ENCODE measurements around the gene AKR1D1.

AKR1D1 gene

DNA sequence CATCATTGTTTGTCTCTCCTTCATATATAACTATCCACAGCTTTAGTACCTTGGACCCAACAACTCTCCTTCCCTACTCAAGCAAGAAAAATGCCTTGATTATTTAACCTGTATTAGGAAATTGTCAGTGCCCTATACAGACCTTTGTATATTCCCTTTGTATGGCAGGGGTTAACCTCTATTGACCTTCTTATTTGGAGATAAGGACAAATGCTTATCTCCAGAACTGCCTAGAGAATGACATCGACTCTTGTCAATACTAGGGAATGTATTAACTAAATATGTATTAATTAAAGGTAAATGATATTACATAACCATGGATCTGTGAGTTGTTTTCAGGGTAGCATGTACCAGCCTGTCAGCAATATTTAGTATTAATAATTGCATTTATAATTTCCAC lies 10.4 kb upstream of the AKR1D1 start:
- H3K4me3 ChIP-seq (ENCODE audit: low read depth, low read length) = no peak overlapping the region
- no peaks in the 10 kb centered on the region for H3K27me3 ChIP-seq (ENCODE audit: insufficient read depth, low read depth, severe bottlenecking)
- TF ChIP-seq, protein P1, sequence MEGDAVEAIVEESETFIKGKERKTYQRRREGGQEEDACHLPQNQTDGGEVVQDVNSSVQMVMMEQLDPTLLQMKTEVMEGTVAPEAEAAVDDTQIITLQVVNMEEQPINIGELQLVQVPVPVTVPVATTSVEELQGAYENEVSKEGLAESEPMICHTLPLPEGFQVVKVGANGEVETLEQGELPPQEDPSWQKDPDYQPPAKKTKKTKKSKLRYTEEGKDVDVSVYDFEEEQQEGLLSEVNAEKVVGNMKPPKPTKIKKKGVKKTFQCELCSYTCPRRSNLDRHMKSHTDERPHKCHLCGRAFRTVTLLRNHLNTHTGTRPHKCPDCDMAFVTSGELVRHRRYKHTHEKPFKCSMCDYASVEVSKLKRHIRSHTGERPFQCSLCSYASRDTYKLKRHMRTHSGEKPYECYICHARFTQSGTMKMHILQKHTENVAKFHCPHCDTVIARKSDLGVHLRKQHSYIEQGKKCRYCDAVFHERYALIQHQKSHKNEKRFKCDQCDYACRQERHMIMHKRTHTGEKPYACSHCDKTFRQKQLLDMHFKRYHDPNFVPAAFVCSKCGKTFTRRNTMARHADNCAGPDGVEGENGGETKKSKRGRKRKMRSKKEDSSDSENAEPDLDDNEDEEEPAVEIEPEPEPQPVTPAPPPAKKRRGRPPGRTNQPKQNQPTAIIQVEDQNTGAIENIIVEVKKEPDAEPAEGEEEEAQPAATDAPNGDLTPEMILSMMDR (IDR thresholded peaks at IDR 0.05; ENCODE audit: low read depth, low read length) = no peak
- no peaks in the 10 kb centered on the region for H3K9me3 ChIP-seq (ENCODE audit: severe bottlenecking)
- H3K36me3 ChIP-seq = no peaks in the 10 kb centered on the region
- no peak for DNase-seq
- no peak overlapping the region for H3K27ac ChIP-seq

DNA sequence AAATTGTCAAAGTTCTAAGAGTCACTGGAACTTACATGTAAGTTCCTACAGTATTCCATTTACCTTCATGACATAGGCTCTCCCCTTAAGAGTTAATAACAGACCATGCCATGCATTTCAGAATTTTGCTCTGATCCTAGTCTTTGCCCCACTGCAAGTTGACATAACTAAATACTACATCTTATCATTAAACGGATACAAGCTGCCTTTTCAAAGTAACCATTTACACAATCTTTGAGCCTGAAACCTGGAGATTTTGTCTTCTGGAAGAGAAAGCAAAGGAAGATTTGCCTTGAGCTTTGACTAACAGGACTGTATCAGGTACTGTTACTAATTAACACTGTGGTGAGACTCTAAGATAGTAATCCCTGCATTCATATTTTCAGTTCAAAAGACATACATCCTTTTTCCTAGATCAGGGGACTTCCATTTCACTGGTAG lies 9.3 kb upstream of the AKR1D1 start:
- no peaks in the 10 kb centered on the region for H3K9me3 ChIP-seq (ENCODE audit: severe bottlenecking)
- no peak for DNase-seq
- H3K36me3 ChIP-seq = no peaks in the 10 kb centered on the region
- TF ChIP-seq, protein P1 (IDR thresholded peaks at IDR 0.05; ENCODE audit: low read depth, low read length) = no peak
- H3K4me3 ChIP-seq (ENCODE audit: low read depth, low read length) = no peak overlapping the region
- H3K27me3 ChIP-seq (ENCODE audit: insufficient read depth, low read depth, severe bottlenecking) = no peaks in the 10 kb centered on the region
- H3K27ac ChIP-seq = no peak overlapping the region

DNA sequence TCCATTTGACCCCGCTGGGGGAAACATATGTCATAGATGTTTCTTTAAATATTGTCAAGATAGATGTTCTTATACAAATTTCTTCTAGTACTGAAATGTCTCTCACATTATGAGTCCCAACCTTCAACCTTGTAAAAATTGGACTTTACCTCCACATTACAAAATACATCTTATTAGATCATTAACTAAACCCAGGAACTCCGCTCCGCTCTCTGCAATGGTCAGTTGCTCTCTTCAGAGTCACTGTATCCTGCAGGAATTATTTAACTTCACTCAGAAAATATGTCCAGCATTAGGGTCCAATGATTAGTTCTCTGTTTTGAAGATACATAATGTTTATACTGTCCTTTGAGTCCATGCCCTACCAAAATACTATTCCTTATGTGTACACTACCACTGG lies 8.5 kb upstream of the AKR1D1 start:
- no peaks in the 10 kb centered on the region for H3K9me3 ChIP-seq (ENCODE audit: severe bottlenecking)
- H3K4me3 ChIP-seq (ENCODE audit: low read depth, low read length) = no peak overlapping the region
- H3K27ac ChIP-seq = no peak overlapping the region
- TF ChIP-seq, protein P1 (IDR thresholded peaks at IDR 0.05; ENCODE audit: low read depth, low read length) = no peak
- H3K27me3 ChIP-seq (ENCODE audit: insufficient read depth, low read depth, severe bottlenecking) = no peaks in the 10 kb centered on the region
- no peaks in the 10 kb centered on the region for H3K36me3 ChIP-seq
- no peak for DNase-seq

DNA sequence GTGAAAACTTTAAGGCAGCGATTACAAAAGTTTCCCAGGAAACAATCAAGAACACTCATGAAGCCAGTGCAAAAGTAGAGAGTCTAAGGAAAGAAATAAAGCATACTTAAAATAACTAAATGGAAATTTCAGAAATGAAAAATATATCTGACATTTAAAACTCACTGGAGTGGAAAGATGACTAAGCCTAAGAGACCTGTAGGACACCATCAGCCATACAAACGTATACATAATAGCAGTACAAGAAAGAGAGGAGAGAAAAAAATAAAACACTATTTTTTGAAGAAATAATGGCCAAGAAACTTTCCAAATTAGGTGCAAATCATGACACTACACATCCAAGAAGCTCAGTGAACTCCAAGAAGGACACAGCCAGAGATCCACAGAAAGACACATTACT lies 5.4 kb upstream of the AKR1D1 start:
- H3K27ac ChIP-seq = no peak overlapping the region
- peaks cover 4% of the 10 kb centered on the region for H3K9me3 ChIP-seq (ENCODE audit: severe bottlenecking)
- TF ChIP-seq, protein P1 (IDR thresholded peaks at IDR 0.05; ENCODE audit: low read depth, low read length) = no peak
- no peaks in the 10 kb centered on the region for H3K27me3 ChIP-seq (ENCODE audit: insufficient read depth, low read depth, severe bottlenecking)
- no peak for DNase-seq
- H3K4me3 ChIP-seq (ENCODE audit: low read depth, low read length) = no peak overlapping the region
- H3K36me3 ChIP-seq = no peaks in the 10 kb centered on the region

DNA sequence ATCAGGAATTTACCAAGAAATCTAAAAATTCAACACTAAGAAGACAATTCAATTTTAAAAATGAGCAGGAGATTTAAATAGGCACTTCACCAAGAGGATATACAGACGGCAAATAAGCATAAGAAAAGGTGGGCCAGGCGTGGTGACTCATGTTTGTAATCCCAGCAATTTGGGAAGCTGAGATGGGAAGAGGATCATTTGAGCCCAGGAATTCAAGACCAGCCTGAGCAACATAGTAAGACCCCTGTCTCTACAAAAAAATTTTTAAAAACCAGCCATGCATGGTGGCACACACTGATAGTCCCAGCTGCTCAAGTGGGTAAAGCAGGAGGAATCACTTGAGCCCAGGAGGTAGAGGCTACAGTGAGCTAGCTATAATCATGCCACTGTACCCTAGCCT lies 3.5 kb upstream of the AKR1D1 start:
- Histone ChIP-seq H3K4me3 (ENCODE audit: low read depth, low read length) (no peak overlapping the region), H3K27ac (no peak overlapping the region), H3K9me3 (ENCODE audit: severe bottlenecking) (peaks cover 4% of the 10 kb centered on the region), H3K36me3 (no peaks in the 10 kb centered on the region), H3K27me3 (ENCODE audit: insufficient read depth, low read depth, severe bottlenecking) (no peaks in the 10 kb centered on the region)
- TF ChIP-seq, protein P1 (IDR thresholded peaks at IDR 0.05; ENCODE audit: low read depth, low read length) = no peak
- DNase-seq = no peak

DNA sequence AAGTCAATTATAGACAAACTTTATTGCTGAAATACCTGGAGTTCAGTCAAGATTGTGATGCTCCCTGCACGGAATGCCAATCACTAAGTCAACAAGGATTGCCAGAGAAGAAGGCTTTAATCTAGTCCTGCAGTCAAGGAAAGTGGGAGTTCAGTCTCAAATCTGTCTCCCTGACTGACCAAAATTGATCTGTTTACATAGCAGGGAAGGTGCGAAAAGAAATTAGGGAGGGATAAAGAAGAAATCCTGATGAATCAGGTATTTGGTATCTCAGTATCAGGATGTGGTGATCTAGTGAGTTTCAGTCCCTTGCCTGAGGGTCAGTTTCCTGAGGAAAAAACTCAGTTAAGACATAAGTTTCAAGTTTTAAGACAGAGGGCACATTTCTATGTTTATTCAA lies 2.1 kb upstream of the AKR1D1 start:
- Histone ChIP-seq H3K27me3 (ENCODE audit: insufficient read depth, low read depth, severe bottlenecking) (no peaks in the 10 kb centered on the region), H3K9me3 (ENCODE audit: severe bottlenecking) (peaks cover 4% of the 10 kb centered on the region), H3K4me3 (ENCODE audit: low read depth, low read length) (no peak overlapping the region), H3K36me3 (no peaks in the 10 kb centered on the region), H3K27ac (no peak overlapping the region)
- TF ChIP-seq, protein P1 (IDR thresholded peaks at IDR 0.05; ENCODE audit: low read depth, low read length) = no peak
- no peak for DNase-seq
